Measurements from ENCODE around the gene DNAH11.
"Not testable (repeated sequence)": the region's sequence is repeated elsewhere in the genome, so short reads cannot be mapped to it uniquely, and the experiment has no call there.

The DNAH11 gene

DNA sequence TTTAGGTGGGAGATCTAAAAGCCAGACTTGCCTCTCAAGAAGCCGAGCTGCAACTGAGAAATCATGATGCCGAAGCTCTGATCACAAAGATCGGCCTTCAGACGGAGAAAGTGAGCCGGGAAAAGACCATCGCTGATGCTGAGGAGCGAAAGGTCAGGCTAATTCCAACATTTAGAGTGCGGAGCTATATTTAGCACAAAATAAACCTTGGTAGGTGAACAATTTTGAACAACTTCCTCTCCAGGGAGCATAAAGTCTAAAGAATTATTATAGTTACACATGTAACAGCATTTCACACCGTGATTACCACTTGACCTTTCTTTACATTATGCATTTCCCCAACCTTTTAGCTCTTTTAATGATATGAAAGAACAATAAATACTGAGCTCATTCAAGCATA is 236.1 kb downstream of the DNAH11 start:
- no peak for DNase-seq

DNA sequence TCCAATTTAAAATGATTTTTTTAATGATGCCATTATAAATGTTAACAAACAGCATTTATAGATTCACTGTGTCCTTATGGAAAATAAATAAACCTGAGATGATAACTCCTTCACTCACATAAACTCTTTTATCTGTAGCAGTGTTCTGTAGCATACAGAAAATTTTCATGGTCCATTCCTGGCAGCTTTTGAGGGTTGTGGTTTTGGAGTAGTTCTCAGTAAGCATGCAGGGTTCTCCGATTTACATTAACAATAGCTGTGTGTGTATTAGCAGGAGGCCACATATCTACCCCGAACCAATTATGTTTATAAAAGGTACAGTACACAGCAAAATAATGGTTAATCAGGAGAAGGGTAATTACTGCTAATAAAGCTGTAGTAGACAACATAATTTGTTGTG is 240.2 kb downstream of the DNAH11 start:
- DNase-seq, result peak; percentile 68

DNA sequence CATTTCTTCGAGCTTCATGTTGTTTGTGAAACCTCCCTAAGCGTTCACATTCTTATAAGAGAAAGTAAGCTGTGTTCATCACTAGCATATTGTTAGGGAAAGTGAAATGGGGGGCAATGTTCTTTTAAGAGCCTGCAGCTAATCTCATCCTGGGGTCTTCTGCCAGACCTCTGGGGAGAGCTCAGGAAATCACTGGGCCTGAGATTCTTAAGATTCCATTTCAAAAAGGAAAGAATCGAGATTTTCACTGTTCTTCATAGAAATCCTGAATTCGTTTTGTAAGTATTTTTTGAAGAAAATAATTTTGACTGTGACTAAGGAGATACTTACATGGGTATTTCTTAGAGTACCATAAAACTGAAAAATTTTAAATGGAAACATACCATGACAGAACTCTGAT is 242.2 kb downstream of the DNAH11 start:
- no peak for DNase-seq

DNA sequence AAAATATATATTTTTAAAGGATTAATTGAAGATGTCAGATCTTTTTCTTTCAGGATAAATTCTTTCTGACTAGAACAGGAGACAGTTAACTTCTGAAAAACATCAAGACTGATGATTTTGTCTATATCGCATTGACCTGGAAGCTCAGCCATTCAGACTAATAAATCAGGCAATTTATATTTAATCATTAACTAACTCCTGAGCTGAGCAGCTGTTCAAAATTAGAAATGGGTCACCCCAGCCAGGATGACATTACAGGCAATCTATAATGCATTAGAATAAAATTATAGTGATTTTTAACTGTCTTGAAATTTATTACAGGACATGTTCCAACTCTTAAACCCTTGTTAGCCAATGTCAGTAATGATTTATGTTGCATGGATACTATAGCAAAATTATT is 263.0 kb downstream of the DNAH11 start:
- DNase-seq, result no peak

DNA sequence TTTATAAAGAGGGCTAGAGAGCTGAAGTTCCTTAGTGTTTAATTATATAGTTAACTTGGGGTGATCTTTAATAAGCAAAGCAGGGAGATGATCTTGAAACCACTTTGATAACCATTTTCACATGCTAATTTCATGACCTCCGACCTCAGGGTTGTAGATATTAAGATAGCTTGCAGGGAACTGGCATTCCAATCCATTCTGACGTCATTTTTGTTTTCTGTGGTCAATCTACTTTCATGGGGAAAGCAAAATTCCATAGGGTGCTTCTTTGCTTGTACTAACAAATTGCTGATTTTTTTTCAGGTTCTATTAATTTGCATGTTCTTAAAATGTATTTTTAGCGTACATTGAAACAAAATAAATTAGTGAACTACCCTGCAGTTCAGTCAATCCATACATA is 263.5 kb downstream of the DNAH11 start:
- no peak for DNase-seq

DNA sequence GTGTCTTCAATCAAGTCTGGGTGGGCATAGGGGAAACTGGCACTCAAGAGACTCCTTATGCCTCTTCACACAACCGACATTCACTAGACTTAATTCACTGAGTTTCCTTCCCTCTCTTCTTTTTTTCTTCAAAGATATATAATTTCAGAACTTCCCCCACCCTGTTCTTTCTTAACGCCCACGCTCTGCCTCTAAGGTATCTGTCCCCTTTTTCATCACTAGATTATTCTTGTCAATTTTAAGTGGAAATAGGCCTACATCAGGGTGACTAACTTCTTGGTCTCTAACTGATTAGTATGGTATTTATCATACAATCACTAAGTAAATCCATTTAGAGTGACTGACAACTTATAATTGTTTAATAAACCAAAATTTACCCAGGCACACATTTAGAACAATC is 276.2 kb downstream of the DNAH11 start:
- DNase-seq, result no peak

DNA sequence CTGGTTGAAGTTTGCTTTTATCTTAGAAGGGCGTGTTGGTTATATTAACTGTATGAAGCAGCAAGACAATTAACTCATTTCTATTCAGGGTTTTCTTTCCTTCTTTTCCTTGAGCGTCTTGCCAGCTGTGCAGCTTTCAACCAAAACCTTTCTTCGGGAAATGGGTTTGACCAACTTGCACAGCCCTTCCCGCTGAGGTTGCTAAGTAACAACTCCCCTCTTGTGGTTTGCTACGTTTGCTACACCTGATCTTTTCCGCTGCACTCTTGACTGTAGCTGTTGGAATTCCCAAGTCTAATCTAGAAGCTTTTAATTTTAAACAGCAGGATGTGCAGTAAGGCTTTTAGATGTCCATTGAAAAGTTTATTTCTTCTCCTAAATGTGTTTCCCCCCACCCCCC is 286.0 kb downstream of the DNAH11 start:
- DNase-seq, result no peak

DNA sequence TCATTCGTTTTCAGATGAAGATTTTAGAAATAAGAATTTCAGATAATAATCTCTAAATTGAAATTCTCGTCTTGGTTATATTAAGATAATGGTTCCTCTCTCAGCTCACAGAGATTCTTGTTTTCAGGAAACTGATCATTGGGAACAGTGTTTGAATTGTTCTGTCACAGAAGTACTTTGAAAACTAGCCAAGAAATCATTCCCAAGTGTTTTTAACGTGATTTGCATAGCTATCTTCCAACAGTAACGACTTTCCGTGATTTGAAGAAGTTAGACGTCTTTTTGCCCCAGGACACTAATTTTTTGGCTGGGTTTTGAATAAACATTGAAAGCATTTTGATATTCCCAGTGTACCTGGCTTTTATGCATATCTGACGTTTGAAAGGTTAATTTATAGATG is 286.9 kb downstream of the DNAH11 start:
- DNase-seq, result no peak

DNA sequence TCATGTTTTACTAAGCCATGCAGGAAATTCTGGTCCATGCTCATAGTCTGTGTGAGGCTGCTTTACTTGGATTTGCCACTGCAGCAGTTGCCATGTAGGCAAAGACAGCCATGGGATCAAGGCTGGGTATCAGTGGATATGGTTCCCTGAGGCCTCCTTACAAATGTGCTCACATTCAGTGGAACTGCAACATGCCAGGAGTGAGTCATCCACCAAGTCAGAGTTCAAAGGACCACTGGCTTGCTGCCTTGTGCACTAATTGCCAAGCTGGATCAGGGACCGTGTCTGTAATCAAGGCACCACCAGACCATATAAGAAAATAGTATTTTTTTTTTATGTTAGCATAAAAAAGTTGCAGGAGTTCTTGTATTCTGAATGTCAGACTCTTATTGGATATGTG is 301.9 kb downstream of the DNAH11 start:
- DNase-seq, result no peak

DNA sequence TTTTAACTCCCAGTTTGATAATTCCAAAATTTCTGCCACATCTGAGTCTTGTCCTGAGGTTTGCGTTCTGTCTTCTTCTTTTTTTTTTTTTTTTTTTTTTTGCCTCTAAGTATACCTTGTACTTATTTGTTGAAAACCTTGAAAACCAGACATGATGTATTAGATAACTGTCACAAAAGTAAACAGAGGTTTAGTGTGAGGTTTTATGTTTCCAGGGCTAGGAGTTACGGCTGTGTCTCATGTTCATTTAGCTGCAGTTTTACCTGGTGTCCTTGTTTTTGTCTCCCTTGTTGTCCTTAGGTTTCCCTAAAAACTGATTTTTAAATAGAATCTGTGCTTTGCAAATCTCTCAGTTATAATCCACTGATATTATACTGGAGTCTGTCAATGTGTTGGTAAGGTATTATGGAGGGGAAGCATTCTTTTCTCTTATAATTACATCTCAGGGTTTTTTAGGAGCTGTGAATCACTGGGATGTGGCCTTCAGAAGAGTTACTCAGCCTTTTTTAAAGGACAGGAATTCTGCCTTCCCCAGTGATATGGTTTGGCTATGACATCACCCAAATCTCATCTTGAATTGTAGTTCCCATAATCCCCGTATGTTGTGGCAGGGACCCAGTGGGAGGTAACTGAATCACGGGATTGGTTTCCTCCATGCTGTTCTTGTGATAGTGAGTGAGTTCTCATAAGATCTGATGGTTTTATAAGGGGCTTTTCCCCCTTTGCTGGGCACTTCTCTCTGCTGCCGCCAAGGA is 307.9 kb downstream of the DNAH11 start:
- no peak for DNase-seq

DNA sequence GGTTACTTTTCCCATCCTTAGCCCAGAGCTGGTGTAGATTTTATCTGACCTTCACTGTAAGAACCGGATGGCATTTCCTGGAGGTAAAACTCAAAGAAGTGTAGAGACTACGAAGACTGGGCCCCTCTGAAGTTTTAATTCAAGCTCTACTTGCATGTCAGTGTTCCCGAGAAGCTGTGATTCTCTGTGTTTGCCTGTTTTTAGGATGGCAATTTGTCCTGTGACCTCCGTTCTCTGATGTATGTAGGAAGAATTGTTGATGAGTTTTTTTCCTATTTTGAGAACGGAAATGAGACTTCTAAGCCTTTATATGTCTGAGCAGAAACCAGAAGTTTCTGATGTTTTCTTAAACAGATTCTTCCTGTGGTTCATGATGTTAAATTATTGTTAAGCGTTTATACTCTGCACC is 308.7 kb downstream of the DNAH11 start:
- DNase-seq, result no peak

DNA sequence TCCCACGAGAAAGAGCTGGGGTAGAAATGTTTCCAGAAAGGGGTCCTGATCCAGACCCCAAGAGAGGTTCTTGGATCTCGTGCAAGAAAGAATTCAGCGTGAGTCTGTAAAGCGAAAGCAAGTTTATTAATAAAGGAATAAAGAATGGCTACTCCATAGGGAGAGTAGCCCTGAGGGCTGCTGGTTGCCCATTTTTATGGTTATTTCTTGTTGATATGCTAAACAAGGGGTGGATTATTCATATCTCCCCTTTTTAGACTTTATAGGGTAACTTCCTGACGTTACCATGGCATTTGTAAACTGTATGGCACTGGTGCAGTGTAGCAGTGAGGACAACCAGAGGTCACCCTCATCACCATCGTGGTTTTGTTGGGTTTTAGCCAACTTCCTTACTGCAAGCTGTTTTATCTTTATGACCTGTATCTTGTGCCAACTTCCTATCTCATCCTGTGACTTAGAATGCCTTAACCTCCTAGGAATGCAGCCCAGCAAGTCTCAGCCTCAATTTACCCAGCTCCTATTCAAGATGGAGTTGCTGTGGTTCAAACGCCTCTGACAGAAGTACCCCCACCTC is 322.9 kb downstream of the DNAH11 start:
- DNase-seq, result not testable (repeated sequence)

DNA sequence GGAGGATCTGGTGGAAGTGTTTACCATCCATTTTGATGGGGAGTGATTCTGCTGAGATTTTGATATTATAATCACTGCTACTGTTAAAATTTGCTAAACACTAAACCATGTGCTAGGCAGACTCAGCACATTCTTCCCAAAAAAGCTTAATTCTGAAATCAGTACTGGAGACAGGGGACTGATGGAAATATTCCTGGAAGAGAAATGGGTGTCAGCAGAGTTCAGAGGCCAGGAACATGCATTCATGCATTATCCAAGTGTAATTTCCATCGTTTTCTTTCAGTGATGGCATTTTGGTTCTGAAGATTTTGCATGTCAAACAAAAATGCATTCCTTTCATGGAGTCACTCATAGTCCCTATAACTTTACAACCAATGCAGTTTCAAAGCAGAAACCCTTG is 323.9 kb downstream of the DNAH11 start:
- DNase-seq, result no peak

DNA sequence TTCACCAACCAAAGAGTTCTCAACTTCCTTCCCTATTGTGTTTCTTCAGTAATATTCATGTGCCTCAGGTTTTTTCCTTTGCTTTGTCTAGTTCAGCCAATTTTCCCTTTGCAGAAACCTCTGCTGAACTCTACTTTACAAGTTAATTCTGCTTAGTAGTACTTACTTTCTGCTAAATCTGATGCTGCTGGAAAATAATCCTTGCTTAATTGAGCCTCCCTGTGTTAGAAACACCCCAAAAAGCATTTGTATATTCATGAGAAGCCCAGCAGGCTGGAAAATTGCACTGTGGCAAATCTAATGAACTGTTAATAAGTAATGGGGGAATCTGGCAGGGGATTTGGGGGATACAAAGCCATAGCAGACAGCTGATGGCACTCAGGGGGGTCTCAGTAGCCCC is 324.4 kb downstream of the DNAH11 start:
- no peak for DNase-seq

DNA sequence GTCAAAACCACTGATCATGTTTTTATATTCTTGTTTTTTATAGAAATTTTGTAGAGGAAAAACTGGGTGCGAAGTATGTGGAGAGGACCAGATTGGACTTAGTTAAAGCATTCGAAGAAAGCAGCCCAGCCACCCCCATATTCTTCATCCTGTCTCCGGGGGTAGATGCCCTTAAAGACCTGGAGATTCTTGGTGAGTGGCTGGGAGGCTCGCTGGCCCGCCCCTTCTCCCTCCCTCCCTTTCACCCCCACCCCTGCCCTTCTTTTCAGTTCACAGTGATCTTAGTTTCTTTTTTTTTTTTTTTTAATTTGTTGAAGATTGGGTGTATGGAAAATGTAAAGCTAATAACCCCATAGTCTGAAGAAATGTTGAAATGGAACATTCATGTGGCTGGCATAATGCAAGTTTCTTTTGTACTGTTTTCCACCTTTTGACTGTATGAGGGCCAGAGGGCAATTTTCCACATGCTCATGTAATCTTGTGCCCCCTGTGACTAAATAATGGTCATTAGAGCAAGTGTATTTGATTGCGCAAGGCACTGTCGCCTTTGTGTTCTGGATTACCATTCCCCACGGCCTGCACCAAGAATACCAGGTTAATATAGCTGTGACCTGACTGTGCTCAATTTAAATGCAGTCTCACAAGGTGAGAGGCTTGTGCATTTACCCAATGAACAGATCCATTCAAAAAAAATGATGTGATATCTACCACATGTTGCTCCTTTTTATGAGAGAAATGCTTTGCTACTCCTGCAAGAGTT is 325.2 kb downstream of the DNAH11 start:
- no peak for DNase-seq

DNA sequence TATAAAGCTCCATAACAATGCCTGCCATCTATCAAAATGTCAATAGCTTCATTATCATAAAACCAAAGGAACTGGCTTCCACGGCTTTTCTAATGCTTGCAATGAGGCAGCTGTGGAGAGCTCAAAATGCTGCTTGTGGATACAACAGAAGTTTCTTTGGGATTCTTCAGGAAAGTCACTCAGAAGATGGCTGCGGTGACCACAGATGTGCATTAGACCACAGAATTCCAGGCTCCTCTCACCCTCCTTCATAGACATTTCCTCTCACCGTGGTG is 325.7 kb downstream of the DNAH11 start:
- DNase-seq, result no peak

DNA sequence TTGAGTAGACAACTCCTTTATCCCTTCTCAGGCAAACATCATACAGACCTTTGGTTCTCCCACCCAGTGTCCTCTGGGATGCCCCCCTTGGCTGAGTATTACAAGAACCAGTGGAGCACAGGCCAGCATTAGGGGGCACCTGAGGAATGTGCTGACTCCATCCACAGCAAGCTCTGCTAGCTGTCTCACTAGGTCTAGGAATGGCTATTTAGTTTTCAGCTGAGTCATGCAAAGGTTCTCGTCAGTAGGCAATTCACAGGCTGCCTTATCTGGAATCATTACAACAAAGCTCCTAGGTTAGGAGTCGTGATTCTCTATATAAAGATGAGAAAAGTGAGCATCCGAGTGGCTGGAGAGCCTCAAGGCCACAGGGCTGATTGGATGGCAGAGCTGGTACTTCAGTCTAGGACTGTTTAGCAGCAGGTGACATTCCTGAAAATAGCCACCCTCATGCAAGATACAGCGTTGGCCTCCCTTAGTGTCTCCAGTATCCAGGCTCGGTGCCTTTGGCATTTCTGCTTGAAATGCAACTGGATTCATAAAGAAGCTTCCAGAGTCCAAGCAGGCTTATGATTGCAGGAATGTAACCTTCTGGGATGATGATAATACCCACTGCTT is 327.1 kb downstream of the DNAH11 start:
- no peak for DNase-seq

DNA sequence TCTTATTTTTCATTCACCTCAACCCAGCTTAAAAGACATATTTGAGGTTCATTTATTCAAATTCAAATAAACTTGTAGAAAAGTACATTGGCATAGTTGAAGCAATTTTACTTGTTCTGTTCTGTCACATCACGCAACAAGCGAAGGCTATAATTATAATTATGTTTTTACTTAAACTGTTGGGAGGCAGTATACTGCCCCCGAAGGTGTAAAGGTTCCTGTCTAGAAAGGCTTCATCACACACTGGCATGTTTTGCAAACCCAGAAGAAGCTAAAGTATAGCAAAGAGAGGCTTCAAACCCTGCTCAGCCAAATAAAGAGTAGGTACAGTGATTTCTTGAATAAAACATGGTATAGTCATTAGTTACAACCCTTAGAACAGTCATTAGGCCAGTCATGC is 340.2 kb downstream of the DNAH11 start:
- no peak for DNase-seq

DNA sequence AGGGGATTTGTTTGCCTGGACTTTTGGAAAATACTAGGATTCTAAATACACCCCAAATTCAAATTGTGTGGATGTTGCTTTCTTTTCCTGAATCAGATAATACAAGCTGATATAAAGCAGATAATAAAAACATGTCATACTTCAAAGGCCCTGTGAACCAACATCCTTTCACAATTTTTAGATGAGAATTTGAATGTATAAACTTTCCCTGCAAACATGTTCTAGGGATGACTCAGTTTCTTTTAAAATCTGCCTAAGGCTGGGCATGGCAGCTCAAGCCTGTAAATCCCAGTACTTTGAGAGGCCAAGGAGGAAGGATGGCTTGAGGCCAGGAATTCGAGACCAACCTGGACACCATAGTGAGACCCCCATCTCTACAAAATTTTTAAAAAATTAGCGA is 340.7 kb downstream of the DNAH11 start:
- not testable (repeated sequence) for DNase-seq

DNA sequence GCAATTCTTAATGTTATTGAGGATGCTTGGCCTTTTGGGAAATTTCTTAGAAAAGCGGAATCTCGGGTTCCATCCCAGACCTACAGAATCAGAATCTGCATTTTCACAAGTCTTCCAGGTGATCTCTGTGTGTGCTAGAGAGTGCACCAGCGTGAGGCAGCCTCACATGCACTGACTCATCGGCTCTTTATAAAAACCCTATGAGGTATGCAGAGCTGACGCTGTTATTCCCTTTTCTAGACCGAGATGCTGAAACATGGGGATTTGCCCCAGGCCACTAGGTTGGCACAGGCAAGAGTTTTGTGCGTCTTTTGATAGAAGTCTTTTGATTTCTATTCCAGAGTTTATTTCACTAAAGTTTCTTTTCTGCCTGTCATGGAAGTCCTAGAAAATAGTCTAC is 341.7 kb downstream of the DNAH11 start:
- no peak for DNase-seq

DNA sequence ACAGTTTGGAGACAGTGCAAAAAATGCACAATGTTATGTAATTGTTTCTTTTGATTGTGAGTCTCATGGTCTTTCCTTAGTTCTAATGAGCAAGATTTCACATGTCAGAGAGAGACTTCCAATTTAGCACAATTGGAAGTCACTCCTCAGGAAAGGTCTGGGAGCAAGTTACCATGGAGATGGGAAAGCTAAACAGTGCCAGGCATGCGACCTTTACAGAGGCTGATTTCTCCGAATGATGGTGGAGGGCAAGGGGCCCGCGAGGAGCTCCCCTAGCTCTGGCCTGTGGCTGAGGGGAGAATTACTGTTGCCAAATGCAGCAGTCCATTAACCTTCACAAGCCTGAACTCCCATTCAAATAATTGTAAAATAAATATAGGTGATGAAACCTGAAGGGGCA is 343.6 kb downstream of the DNAH11 start:
- DNase-seq, result no peak

DNA sequence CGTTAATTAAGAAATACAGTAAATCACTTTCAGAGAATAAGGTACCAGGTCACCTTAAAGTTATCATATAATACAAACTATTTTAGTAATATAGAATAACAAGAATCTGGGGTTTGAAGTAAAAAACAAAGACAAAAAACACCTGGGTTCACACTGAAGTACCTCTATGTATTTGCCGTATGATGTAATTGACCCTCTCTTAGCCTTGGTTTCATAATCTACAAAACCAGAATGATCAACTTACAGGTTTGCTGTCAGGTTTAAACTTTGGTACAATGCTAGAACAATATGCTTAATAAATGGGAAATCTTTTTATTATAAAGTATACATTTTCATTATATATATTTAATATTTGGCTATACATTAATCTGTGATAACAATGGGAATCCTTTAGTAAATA is 344.5 kb downstream of the DNAH11 start:
- DNase-seq, result no peak

DNA sequence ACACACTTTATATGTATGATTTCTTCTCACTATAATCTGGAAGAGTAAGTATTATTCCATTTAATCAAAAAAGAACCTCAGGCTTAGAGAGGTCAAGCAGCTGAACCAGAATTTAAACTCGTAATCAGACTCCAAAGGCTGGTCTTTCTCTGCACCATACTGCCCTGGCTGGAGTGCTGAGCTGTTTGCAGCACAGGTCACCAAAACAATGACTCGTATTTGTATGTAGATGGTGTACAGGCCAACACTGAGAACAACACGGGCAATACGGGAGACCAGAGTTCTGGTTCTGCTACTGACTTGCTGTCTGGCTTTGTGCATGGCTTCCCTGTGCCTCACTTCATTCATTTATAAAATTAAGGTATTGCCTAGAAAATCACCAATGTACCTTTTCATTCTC is 344.9 kb downstream of the DNAH11 start:
- no peak for DNase-seq

DNA sequence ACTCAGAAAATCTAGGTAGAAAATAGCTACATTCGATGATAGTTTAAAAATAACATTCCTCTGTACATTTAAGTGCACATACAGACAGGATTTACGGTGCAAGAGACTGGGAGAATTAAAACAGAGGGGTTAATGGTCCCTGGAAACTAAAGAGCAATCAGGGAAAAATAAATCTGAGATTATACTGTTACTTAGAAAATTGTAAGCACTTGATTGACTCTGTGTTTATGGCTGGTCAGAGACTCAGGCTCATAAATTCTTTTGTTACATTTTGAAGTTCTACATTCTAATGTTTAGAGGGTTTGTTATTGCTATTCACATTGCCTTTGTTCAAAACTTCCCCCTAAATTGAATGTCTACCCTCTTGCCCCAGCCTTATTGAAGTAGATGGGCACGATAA is 348.5 kb downstream of the DNAH11 start:
- DNase-seq, result no peak
